22Rv1 (cell line): ENCODE data around the gene OR2B2.

Experiments
- H3K27ac ChIP-seq: fragments of 450-650 bp; 2 replicates; pipeline ENCODE4 v1.5.1; 2017
- ZFX ChIP-seq: fragments of 450-650 bp; IDR thresholded peaks from 2 replicates; pipeline ENCODE4 v1.6.1; 2017; ENCODE audit warnings: antibody characterized with exemption, borderline replicate concordance
- TF ChIP-seq, protein P1 (sequence below): fragments of 450-650 bp; IDR thresholded peaks from 2 replicates; pipeline ENCODE4 v1.5.1; 2017; ENCODE audit warnings: mild to moderate bottlenecking

OR2B2 gene

DNA sequence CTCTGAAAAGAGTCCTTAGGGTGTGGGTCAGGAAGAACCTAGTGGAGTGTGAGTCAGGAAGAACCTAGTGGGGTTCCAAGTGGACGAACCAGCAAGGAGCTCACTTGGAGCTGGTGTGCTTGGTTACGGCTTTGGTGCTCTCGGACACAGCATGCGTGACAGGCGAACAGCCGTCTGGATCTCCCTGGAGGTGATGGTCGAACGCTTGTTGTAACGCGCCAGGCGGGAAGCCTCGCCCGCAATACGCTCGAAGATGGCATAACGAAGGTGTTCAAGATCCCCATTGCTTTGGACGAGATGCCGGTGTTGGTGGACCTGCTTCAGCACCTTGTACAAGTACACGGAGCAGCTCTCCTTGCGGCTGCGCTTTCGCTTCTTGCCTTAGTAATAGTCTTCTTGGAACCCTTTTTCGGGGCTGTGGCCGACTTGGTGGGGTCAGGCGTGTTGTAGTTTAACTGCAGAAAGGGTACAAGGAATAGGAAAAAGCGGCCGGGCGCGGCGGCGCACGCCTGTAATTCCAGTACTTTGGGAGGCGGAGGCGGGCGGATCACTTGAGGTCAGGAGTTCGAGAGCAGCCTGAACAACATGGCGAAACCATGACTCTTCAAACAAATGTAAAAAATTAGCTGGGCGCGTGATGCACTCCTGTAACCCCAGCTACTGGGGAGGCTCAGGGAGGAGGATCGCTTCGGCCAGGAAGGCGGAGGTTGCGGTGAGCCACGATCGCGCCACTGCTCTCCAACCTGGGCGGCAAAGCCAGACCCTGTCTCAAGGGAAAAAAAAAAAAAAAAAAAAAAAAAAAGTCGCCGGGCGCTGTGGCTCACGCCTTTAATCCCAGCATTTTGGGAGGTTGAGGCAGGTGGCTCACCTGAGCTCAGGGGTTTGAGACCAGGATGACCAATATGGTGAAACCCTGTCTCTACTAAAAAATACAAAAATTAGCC is 48.0 kb downstream of the OR2B2 start:
- H3K27ac ChIP-seq: peak overlapping the region; percentile 99
- TF ChIP-seq ZFX: no peak
- TF ChIP-seq, protein P1, sequence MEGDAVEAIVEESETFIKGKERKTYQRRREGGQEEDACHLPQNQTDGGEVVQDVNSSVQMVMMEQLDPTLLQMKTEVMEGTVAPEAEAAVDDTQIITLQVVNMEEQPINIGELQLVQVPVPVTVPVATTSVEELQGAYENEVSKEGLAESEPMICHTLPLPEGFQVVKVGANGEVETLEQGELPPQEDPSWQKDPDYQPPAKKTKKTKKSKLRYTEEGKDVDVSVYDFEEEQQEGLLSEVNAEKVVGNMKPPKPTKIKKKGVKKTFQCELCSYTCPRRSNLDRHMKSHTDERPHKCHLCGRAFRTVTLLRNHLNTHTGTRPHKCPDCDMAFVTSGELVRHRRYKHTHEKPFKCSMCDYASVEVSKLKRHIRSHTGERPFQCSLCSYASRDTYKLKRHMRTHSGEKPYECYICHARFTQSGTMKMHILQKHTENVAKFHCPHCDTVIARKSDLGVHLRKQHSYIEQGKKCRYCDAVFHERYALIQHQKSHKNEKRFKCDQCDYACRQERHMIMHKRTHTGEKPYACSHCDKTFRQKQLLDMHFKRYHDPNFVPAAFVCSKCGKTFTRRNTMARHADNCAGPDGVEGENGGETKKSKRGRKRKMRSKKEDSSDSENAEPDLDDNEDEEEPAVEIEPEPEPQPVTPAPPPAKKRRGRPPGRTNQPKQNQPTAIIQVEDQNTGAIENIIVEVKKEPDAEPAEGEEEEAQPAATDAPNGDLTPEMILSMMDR: no peak

DNA sequence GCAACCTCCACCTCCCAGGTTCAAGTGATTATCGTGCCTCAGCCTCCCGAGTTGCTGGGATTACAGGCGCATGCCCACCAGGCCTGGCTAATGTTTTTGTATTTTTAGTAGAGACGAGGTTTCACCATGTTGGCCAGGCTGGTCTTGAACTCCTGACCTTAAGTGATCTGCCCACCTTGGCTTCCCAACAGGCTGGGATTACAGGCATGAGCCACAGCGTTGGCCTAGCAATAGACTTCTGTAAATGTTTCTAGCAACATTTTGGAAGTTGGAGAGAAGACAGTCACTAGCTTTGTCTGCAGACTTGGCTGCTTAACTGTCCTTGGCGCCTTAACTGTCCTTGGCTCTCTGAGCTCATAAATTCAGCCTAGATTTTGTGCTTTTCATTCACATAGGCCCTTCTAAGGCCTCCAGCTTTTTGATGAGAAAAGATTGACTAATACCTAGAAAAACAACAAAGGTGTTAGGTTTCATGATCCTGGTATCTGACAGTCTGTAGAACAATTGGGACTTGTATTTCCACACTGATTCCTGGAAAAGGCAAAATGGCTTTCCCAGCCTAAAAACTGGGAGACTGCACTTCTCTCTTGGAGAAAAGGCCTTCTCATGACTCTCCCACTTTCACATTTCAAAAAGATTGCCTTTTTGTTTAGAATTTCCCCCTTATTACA is 49.7 kb downstream of the OR2B2 start:
- H3K27ac ChIP-seq: peak overlapping the region; percentile 99; the same call in 1 of the 2 replicates
- no peak for TF ChIP-seq ZFX
- TF ChIP-seq, protein P1: no peak

DNA sequence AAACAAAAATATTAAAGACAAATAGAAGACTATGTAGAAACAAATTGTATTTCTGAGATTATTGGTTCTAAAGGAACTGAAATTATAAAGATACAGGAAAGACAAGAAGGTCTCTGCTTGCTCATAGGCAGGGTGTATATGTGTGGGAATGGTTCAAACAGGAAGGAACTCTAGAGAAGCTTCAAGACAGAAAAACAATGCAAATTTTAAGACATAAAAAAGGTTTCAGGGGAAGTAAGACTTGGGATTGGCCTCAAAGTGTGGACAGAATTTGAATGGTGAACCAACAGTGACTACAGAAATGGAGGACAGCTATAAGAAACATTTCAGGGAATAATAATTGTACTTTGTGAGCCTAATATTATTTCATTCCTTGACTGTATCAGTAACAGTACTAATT is 50.3 kb downstream of the OR2B2 start:
- TF ChIP-seq, protein P1: no peak
- TF ChIP-seq ZFX: no peak
- no peak overlapping the region for H3K27ac ChIP-seq

DNA sequence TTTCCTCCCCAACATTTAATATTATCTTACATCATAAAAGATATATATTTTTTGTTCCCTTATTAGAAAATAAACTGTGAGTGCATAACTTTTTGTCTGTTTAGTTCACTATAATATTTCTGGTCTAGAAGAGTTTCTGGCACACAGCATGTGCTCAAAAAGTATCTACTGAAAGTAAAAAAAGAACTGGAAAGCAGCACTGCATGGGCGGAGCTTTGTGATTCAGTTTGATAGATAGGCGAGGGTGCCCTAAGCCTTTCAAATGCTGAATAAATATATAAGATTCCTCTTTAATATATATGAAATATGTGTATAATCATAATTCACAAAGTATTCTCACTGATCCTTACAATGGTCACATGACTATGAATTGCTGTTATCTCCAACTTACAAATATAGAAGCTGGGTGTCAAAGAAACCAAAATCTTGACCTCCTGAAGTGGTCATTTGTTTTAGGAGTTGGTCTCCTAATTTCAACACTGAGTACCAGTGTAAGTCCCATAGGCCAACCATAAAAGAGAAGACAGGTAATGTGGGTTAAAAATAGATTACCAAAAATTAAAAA is 50.8 kb downstream of the OR2B2 start:
- H3K27ac ChIP-seq: no peak overlapping the region
- TF ChIP-seq, protein P1: no peak
- TF ChIP-seq ZFX: no peak
